IMR-90 (cell line): ENCODE results near the gene NAV2. TPM values are rescaled to one million over a fixed set of nuclear protein-coding genes. Genes with fewer than 3 reads are reported as not detected.
A peak's percentile ranks its signal among the peaks of the same experiment; 100 is the strongest.

Experiments used
- ATAC-seq: fragments of 200-7000 bp; cut with Tn5 transposase; 2 replicates; pipeline ENCODE4 v1.9.1; 2020; ENCODE audit warnings: low read depth, mild to moderate bottlenecking, moderate library complexity
- BruUV-seq: library from RNA; stranded (reverse); fragments of 400-500 nt; replicated peaks from 2 replicates; lab custom pipeline; 2021; lab: Mats Ljungman, UMichigan
- CTCF ChIA-PET: fragments of 300-600 bp; formaldehyde crosslinking; extraction: SDS; loops from one replicate; lab custom pipeline; 2021; ENCODE audit warnings: antibody characterized with exemption; lab: Yijun Ruan, JAX
- POLR2A ChIA-PET: fragments of 300-600 bp; sonication (Branson Sonifier 250); formaldehyde crosslinking; loops from one replicate; lab custom pipeline; 2022; ENCODE audit warnings: antibody characterized with exemption; ENCODE audit not compliant: unreplicated experiment; lab: Charles Lee
- DNase-seq: peaks from one replicate; pipeline ENCODE4 v3.0.0; 2013
- H2AFZ ChIP-seq: replicated peaks from 2 replicates; pipeline ENCODE3; 2013; ENCODE audit warnings: low read length, mild to moderate bottlenecking; ENCODE audit not compliant: poor library complexity
- H2AK5ac ChIP-seq: 2 replicates; pipeline ENCODE4 v1.6.1; 2013; ENCODE audit warnings: low read depth, low read length, inconsistent platforms
- H2AK9ac ChIP-seq: replicated peaks from 2 replicates; pipeline ENCODE3; 2013; ENCODE audit warnings: mild to moderate bottlenecking, low read depth, low read length, moderate library complexity; ENCODE audit not compliant: poor library complexity
- H2BK120ac ChIP-seq: 2 replicates; pipeline ENCODE4 v1.6.1; 2013; ENCODE audit warnings: low read depth, low read length, inconsistent platforms
- H2BK15ac ChIP-seq: 3 replicates; pipeline ENCODE4 v1.6.1; 2013; ENCODE audit warnings: low read depth, low read length, inconsistent platforms
- H2BK20ac ChIP-seq: 2 replicates; pipeline ENCODE4 v1.6.1; 2013; ENCODE audit warnings: low read depth, mild to moderate bottlenecking, inconsistent platforms, low read length, moderate library complexity
- H2BK5ac ChIP-seq: 2 replicates; pipeline ENCODE4 v1.6.1; 2013; ENCODE audit warnings: mild to moderate bottlenecking, low read depth, low read length, inconsistent platforms; ENCODE audit not compliant: poor library complexity, severe bottlenecking
- H3K14ac ChIP-seq: replicated peaks from 2 replicates; pipeline ENCODE4 v1.6.1; 2013; ENCODE audit warnings: low read depth, low read length, inconsistent platforms
- H3K18ac ChIP-seq: 2 replicates; pipeline ENCODE4 v1.6.1; 2013; ENCODE audit warnings: low read depth, low read length, control low read depth
- H3K23ac ChIP-seq: 2 replicates; pipeline ENCODE4 v1.6.1; 2013; ENCODE audit warnings: low read depth, low read length, inconsistent platforms
- H3K27ac ChIP-seq: 2 replicates; pipeline ENCODE4 v1.5.1; 2013; ENCODE audit warnings: mild to moderate bottlenecking, control low read depth, low read length; ENCODE audit not compliant: insufficient read depth
- H3K27me3 ChIP-seq: 2 replicates; pipeline ENCODE4 v1.6.1; 2013; ENCODE audit warnings: low read length; ENCODE audit not compliant: control insufficient read depth, insufficient read depth
- H3K36me3 ChIP-seq: 2 replicates; pipeline ENCODE4 v1.6.1; 2013; ENCODE audit warnings: low read length, mixed read lengths; ENCODE audit not compliant: control insufficient read depth, insufficient read depth
- H3K4ac ChIP-seq: 2 replicates; pipeline ENCODE4 v1.6.1; 2013; ENCODE audit warnings: low read depth, low read length, inconsistent platforms
- H3K4me1 ChIP-seq: 2 replicates; pipeline ENCODE4 v1.6.1; 2013; ENCODE audit warnings: low read length, mixed read lengths; ENCODE audit not compliant: control insufficient read depth, insufficient read depth
- H3K4me2 ChIP-seq: 2 replicates; pipeline ENCODE4 v1.6.1; 2013; ENCODE audit warnings: low read depth, mild to moderate bottlenecking, control low read depth, low read length, moderate library complexity
- H3K4me3 ChIP-seq: 2 replicates; pipeline ENCODE4 v1.5.1; 2013; ENCODE audit warnings: low read depth, mild to moderate bottlenecking, control low read depth, low read length, moderate library complexity; ENCODE audit not compliant: insufficient read depth
- H3K56ac ChIP-seq: 2 replicates; pipeline ENCODE4 v1.6.1; 2013; ENCODE audit warnings: low read length, inconsistent platforms; ENCODE audit not compliant: insufficient read depth; ENCODE audit errors: extremely low read depth
- H3K79me1 ChIP-seq, 2 experiments: 2 replicates each; pipeline ENCODE4 v1.6.1; 2013; ENCODE audit warnings: low read length in 2 of 2, inconsistent platforms in 1 of 2, low read depth in 1 of 2
- H3K9ac ChIP-seq: 2 replicates; pipeline ENCODE4 v1.6.1; 2013; ENCODE audit warnings: low read depth, low read length, control low read depth
- H3K9me1 ChIP-seq: 2 replicates; pipeline ENCODE4 v1.6.1; 2013; ENCODE audit warnings: low read length, inconsistent platforms; ENCODE audit not compliant: insufficient read depth
- H3K9me3 ChIP-seq: 2 replicates; pipeline ENCODE4 v1.6.1; 2013; ENCODE audit warnings: low read length; ENCODE audit not compliant: control insufficient read depth, insufficient read depth
- H4K20me1 ChIP-seq: 2 replicates; pipeline ENCODE4 v1.6.1; 2013; ENCODE audit warnings: low read length, inconsistent platforms; ENCODE audit not compliant: insufficient read depth
- H4K5ac ChIP-seq: 2 replicates; pipeline ENCODE4 v1.6.1; 2013; ENCODE audit warnings: mild to moderate bottlenecking, low read depth, low read length, control low read depth
- H4K8ac ChIP-seq, 2 experiments: 2 replicates each; pipeline ENCODE4 v1.6.1; 2013; ENCODE audit warnings: low read depth in 2 of 2, low read length in 2 of 2, control low read depth in 1 of 2, inconsistent platforms in 1 of 2
- H4K91ac ChIP-seq: 2 replicates; pipeline ENCODE4 v1.6.1; 2013; ENCODE audit warnings: low read depth, low read length, inconsistent platforms; ENCODE audit not compliant: insufficient read depth
- BHLHE40 ChIP-seq: fragments of 150-350 bp; IDR thresholded peaks from 2 replicates; pipeline ENCODE4 v1.6.1; 2016; ENCODE audit warnings: mild to moderate bottlenecking, low read depth, low read length
- MAFK ChIP-seq: IDR thresholded peaks from 2 replicates; pipeline ENCODE4 v1.6.1; 2012; ENCODE audit warnings: low read depth, low read length, improper control_type of control experiment
- WGBS, 2 experiments: methylation state at CpG; one replicate each; pipeline versions ENCODE4 v1.1.5 to v1.1.7; 2013; ENCODE audit warnings: missing lambda C conversion rate in 2 of 2; ENCODE audit not compliant: insufficient read length in 1 of 2; ENCODE audit errors: extremely low coverage in 2 of 2; 5-methylcytosine and 5-hydroxymethylcytosine counted together
- dilution Hi-C: fragments of 300-500 bp; cut with HindIII; formaldehyde crosslinking; loops from one replicate; pipeline ENCODE4 v1.14.3; 2018; ENCODE audit warnings: low sequenced_read_pairs; ENCODE audit not compliant: unreplicated experiment
- in situ Hi-C: fragments of 300-500 bp; cut with MboI; formaldehyde crosslinking; loops from 3 replicates; pipeline ENCODE4 v1.14.3; 2019; ENCODE audit warnings: low sequenced_read_pairs, inconsistent platforms, mixed read lengths
- intact Hi-C: fragments of 100-400 bp; cut with micrococcal nuclease; formaldehyde crosslinking; loops from 2 replicates; pipeline ENCODE4 v1.10.0; 2022
- polyA plus RNA-seq, 3 experiments: library from polyadenylated mRNA; depleted of rRNA; stranded (reverse); fragments of >200 nt; gene quantifications; 2 replicates each; pipeline ENCODE4 v1.2.3, GENCODE V29; 2012; ENCODE audit warnings: low replicate concordance in 1 of 3
- total RNA-seq: library from RNA; depleted of rRNA; stranded (reverse); fragments of >200 nt; gene quantifications from 2 replicates; pipeline ENCODE4 v1.2.3, GENCODE V29; 2012
- TF ChIP-seq, protein P1 (sequence below): fragments of 150-350 bp; IDR thresholded peaks from 2 replicates; pipeline ENCODE4 v1.6.1; 2016; ENCODE audit warnings: low read depth, mild to moderate bottlenecking, low read length, moderate library complexity, borderline replicate concordance

NAV2 gene
- total and polyA plus RNA-seq, 2 of the 4 experiments (the other 2 are of a cell fraction) = 4.5 to 12.6 TPM

DNA sequence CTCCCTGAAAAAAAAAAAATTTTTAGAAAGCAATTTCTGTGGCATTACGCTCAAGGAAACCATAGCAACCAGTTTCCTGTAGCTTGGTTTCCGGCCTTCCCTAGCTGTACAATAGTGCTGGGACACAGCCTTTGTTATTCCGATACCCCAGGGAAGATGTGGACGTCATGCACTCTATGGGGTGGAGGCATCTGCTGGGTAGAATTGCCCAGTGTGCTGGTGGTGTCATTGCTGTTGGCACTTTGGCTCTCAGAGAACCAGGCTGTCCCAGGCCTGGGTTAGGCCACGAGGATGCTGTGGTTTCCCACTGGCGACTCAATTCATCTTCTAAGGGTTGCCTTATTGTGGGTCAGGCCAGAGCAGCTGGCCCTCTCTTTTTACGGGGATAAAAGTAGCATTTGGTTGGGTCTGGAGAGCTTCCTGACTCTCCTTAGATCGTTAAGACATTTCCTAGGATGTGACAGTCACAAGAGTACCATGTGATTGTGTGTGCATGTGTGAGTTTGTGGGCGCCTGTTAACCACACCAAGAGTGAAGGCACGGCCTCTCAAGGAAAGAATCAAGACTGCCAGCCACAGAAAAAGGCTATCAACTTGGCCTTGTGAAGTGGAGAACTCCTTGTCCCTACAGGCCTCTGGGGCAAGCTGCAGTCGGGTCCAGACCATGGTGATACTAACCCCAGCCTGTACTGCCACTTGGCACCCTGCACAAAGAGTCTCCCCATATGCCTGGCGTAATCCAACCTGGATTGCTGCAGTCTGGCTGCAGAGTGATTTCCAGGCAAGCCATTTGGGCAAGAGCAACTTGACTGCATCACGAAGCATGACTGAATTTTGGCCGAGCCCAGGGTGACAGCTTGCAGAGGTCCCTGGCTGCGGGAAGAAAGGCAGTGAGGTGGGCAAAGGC lies 35.9 kb upstream of the NAV2 start:
- ChIA-PET CTCF (no interaction called here), POLR2A (no interaction called here)
- no peak overlapping the region for H3K4me2 ChIP-seq
- BruUV-seq = no TSS peak
- H4K5ac ChIP-seq = peak overlapping the region; percentile 21; the same call in 1 of the 2 replicates
- no peak overlapping the region for H3K9ac ChIP-seq
- peak overlapping the region; percentile 77 for H2AK5ac ChIP-seq
- H3K4ac ChIP-seq = peak overlapping the region; percentile 37
- H3K79me1 ChIP-seq = no peaks in the 10 kb centered on the region; a peak in 1 of 4 replicates
- no peak for TF ChIP-seq BHLHE40
- no peak for TF ChIP-seq MAFK
- TF ChIP-seq, protein P1, sequence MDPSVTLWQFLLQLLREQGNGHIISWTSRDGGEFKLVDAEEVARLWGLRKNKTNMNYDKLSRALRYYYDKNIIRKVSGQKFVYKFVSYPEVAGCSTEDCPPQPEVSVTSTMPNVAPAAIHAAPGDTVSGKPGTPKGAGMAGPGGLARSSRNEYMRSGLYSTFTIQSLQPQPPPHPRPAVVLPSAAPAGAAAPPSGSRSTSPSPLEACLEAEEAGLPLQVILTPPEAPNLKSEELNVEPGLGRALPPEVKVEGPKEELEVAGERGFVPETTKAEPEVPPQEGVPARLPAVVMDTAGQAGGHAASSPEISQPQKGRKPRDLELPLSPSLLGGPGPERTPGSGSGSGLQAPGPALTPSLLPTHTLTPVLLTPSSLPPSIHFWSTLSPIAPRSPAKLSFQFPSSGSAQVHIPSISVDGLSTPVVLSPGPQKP = no peak
- H2BK120ac ChIP-seq = peak overlapping the region; percentile 78
- no peaks in the 10 kb centered on the region for H4K20me1 ChIP-seq
- H3K18ac ChIP-seq = peak overlapping the region; percentile 40; the same call in 1 of the 2 replicates
- H3K9me3 ChIP-seq = no peaks in the 10 kb centered on the region
- H4K91ac ChIP-seq = peak overlapping the region; percentile 36; the same call in 1 of the 2 replicates
- H3K36me3 ChIP-seq = no peaks in the 10 kb centered on the region
- H2BK20ac ChIP-seq = peak overlapping the region; percentile 31
- H4K8ac ChIP-seq = no peak overlapping the region; a peak in 1 of 4 replicates
- no peak overlapping the region for H3K23ac ChIP-seq
- dilution Hi-C loops = no loop called here
- H2BK5ac ChIP-seq = no peak overlapping the region
- ATAC-seq (no peak), DNase-seq (no peak)
- intact Hi-C loops = no loop called here
- in situ Hi-C loops = no loop called here
- 86% methylated on average over 8 of the region's 15 CpGs; no CpG with 5 or more reads in 1 of the 2 experiments for WGBS, 2 experiments
- peak overlapping the region; percentile 41; the same call in 1 of the 3 replicates for H2BK15ac ChIP-seq
- H3K27me3 ChIP-seq = no peaks in the 10 kb centered on the region
- peak overlapping the region; percentile 61; the same call in 1 of the 2 replicates for H3K27ac ChIP-seq
- H3K4me1 ChIP-seq = peaks cover 22% of the 10 kb centered on the region
- H3K9me1 ChIP-seq = peaks cover 15% of the 10 kb centered on the region
- peak overlapping the region; percentile 22; the same call in 1 of the 2 replicates for H3K14ac ChIP-seq
- peak overlapping the region; percentile 8 for H2AK9ac ChIP-seq
- no peak overlapping the region for H3K56ac ChIP-seq
- no peak overlapping the region for H3K4me3 ChIP-seq
- no peak overlapping the region for H2AFZ ChIP-seq
